Loucy (cell line): Measurements from ENCODE around the gene EXD3.

Experiments used
- CTCF ChIP-seq: fragments of 200-600 bp; sonication (generic); conservative IDR thresholded peaks from 2 replicates; pipeline ENCODE4 v1.5.1; 2014; ENCODE audit warnings: mild to moderate bottlenecking, antibody characterized with exemption, low read length
- EZH2phosphoT487 ChIP-seq: fragments of 200-600 bp; IDR thresholded peaks from 2 replicates; pipeline ENCODE4 v1.6.1; 2018; ENCODE audit warnings: antibody characterized with exemption, mild to moderate bottlenecking, moderate library complexity, borderline replicate concordance

DNA sequence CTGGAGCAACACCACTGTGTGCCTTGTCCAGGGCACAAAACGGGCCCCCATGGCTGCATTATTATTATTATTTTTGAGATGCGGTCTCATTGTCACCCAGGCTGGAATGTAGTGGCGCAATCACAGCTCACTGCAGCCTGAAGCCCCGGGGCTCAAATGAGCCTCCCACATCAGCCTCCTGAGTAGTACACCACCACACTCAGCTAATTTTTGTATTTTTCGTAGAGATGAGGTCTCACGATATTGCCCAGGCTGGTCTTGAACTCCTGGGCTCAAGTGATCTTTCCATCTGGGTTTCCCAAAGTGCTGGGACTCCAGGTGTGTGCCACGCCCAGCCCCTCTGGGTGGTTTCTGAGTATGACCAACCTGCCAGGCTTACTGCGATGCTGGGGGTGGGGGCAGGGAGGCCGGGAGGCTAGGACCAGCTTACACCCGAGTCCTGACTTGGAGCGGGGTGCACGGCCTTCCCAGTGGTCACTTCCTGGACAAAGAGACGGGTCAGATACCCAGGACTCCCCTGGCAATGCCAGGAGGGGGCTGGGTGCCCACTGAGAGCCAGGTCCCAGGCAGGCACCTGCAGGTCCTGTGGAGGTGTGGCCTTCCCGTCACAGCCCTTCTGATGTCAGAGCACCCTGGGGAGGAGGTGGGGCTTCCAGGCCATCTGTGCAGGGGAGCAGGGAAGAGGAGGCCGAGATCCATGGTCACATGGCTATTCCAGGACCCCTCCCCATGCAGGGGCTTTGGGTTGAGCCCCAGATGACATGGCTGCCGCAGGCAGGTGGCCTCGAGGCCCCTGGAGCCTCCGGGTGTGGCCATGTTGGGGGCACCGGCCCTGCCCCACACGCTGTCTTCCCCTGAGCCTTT, 112.5 kb downstream of the EXD3 start:
- TF ChIP-seq CTCF = no peak
- TF ChIP-seq EZH2phosphoT487 = no peak
